Measurements from ENCODE around the gene RUFY4. TPM values are rescaled to one million over a fixed set of nuclear protein-coding genes. Genes with fewer than 3 reads are reported as not detected.

The RUFY4 gene
- total and polyA plus RNA-seq, 3 donors from 2014 or later, result 0.17 to 0.39 (median 0.37) TPM

DNA sequence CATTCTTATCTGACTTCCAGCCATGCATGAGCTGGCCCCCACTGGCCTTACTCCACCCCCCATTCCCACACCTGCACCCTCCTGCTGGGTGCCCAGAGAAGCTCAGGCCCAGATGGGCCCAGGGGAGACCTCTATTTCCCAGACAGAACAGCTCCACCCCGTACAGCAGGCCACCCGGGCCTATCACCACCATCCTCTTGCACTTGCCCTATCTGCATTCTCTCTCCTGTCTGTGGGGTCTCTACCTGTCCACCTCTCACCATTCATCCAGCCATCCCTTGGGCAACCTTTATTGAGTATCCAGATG, 40.9 kb upstream of the RUFY4 start:
- no peak for TF ChIP-seq POLR2A (IDR thresholded peaks at IDR 0.05)
- WGBS, 2 donors, result 90 to 93% methylated on average over 2 of the region's 2 CpGs
- peak; percentile 9 for DNase-seq
- Histone ChIP-seq H3K27ac (no peak overlapping the region), H3K9me3 (no peaks in the 10 kb centered on the region), H3K4me3 (no peak overlapping the region), H3K27me3 (no peaks in the 10 kb centered on the region), H3K36me3 (ENCODE audit: low read depth, missing control alignments) (no peaks in the 10 kb centered on the region), H3K4me1 (peaks cover 5% of the 10 kb centered on the region)
- intact Hi-C loops (cut with DNase I; ENCODE audit: low total_unique reads), result no loop called here

DNA sequence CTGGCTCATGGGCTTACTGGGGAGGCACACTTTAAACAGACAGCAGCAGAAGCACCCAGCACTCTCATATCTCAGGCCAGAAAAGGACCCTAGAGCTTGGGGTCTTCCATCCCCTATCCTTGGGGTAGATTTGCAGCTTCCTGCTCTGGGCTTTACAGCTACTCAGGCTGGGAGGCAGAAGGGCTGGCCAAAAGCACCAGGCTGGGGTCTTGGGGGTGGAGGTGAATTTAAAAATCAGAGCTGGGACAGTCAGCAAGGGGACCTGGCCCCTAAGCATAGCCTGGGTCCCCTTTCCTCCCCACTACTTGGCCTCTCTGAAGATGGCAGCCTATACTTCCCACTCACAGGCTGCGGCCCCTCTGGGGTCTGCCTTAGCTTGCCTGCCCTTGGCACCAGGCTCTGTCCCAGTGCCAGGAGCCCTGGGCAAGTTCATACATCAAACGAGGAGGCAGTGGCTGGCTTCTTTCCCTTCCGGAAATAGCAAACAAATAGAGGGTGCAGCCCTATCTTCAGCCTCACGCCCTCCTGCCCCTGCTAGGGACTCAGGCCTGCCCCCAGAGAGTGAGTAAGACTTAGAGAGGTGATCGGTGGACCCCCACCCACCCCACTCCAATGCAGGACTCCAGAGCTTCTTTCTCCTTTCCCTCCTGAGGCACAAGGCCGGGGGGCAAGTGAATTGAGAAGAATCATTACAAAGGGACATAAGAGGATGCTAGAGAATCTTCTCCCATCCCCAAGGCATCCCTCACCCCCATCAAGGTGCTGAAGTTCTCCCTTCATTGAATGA, 40.3 kb upstream of the RUFY4 start:
- no peak overlapping the region for H3K27ac ChIP-seq
- TF ChIP-seq POLR2A (IDR thresholded peaks at IDR 0.05) (no peak), CTCF (IDR thresholded peaks at IDR 0.05) (no peak)
- DNase-seq, result peak; percentile 8
- no peaks in the 10 kb centered on the region for H3K36me3 ChIP-seq (ENCODE audit: low read depth, missing control alignments)
- 78 to 85% methylated on average over 6 of the region's 6 CpGs for WGBS, 2 donors
- H3K27me3 ChIP-seq, result no peaks in the 10 kb centered on the region
- H3K9me3 ChIP-seq, result no peaks in the 10 kb centered on the region
- intact Hi-C loops (cut with DNase I; ENCODE audit: low total_unique reads), result no loop called here
- no peak overlapping the region for H3K4me3 ChIP-seq
- peaks cover 5% of the 10 kb centered on the region for H3K4me1 ChIP-seq

- peak; percentile 3 for DNase-seq
These were observed 39.4 kb upstream of the RUFY4 start for GRCh38 chr2:218029366-218030360.

GRCh38 chr2:218030409-218031195, 38.5 kb upstream of the RUFY4 start:
- TF ChIP-seq POLR2A (IDR thresholded peaks at IDR 0.05) (no peak), CTCF (IDR thresholded peaks at IDR 0.05) (no peak)
- no peak overlapping the region for H3K4me3 ChIP-seq
- no peaks in the 10 kb centered on the region for H3K4me1 ChIP-seq
- H3K9me3 ChIP-seq, result no peaks in the 10 kb centered on the region
- intact Hi-C loops (cut with DNase I; ENCODE audit: low total_unique reads), result no loop called here
- H3K36me3 ChIP-seq (ENCODE audit: low read depth, missing control alignments), result no peaks in the 10 kb centered on the region
- H3K27ac ChIP-seq, result no peak overlapping the region
- no peaks in the 10 kb centered on the region for H3K27me3 ChIP-seq
- DNase-seq, result peak; percentile 3
- 87 to 89% methylated on average over 7 of the region's 7 CpGs for WGBS, 2 donors

More at GRCh38 chr2:218029366-218030360, 39.4 kb upstream of the RUFY4 start:
- no peaks in the 10 kb centered on the region for H3K27me3 ChIP-seq
- TF ChIP-seq CTCF (IDR thresholded peaks at IDR 0.05) (no peak), POLR2A (IDR thresholded peaks at IDR 0.05) (no peak)
- no peaks in the 10 kb centered on the region for H3K36me3 ChIP-seq (ENCODE audit: low read depth, missing control alignments)
- no peak overlapping the region for H3K27ac ChIP-seq
- intact Hi-C loops (cut with DNase I; ENCODE audit: low total_unique reads), result no loop called here
- H3K4me3 ChIP-seq, result no peak overlapping the region
- 86 to 88% methylated on average over 17 of the region's 17 CpGs for WGBS, 2 donors
- H3K9me3 ChIP-seq, result no peaks in the 10 kb centered on the region
- H3K4me1 ChIP-seq, result no peaks in the 10 kb centered on the region

Measured in testis (tissue), 3 donors.